NB4 (cell line): ENCODE measurements around the gene SPATA2.

Experiments
- MYC ChIP-seq: IDR thresholded peaks from 2 replicates; pipeline ENCODE4 v1.6.1; 2011; ENCODE audit warnings: low read depth, low read length
- POLR2A ChIP-seq: IDR thresholded peaks from 2 replicates; pipeline ENCODE4 v1.6.1; 2011; ENCODE audit warnings: mild to moderate bottlenecking; ENCODE audit not compliant: insufficient read length; ENCODE audit errors: extremely low read depth
- TF ChIP-seq, protein P1 (sequence below): IDR thresholded peaks from one replicate; pipeline ENCODE4 v1.5.1; 2012; ENCODE audit warnings: low read depth, low read length
- TF ChIP-seq, protein P2 (sequence below): IDR thresholded peaks from 2 replicates; pipeline ENCODE4 v1.6.1; 2011; ENCODE audit warnings: low read depth, low read length

DNA sequence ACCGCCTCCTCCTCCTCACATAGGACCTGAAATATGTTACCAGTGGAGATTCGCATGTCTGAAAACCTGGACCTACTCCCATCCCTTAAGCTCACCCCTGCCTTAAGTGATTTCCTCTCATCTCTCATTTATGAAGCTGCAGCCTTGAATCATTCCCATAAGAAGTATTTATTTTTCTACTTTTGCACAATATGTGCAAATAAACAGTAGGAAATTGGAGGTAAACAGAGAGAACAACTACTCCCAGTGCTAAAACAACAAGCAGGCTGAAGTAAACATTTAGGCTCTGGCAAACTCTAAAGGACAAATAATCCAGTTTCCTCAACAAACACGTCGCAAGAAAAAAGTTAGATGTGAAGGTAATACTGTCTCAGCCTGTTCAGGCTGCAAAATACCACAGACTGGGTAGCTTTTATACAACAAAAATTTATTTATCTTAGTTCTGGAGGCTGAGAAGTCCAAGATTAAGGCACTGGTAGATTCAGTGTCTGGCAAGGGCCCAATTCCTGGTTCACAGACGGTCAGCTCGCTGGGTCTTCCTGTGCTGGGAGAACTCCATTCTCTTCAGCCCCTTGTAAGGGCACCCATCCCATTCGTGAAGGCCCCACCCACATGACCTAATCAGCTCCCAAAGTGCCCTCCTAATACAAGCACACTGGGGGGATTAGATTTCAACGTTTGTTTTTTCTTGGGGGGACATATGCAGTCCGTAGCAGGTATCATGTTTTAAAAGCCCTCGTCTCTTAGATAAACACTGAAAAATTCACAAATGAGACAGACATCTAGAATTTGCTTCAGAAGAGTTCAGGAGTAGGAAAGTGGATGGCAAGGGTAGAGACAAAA is 15.6 kb downstream of the SPATA2 start:
- TF ChIP-seq, protein P1, sequence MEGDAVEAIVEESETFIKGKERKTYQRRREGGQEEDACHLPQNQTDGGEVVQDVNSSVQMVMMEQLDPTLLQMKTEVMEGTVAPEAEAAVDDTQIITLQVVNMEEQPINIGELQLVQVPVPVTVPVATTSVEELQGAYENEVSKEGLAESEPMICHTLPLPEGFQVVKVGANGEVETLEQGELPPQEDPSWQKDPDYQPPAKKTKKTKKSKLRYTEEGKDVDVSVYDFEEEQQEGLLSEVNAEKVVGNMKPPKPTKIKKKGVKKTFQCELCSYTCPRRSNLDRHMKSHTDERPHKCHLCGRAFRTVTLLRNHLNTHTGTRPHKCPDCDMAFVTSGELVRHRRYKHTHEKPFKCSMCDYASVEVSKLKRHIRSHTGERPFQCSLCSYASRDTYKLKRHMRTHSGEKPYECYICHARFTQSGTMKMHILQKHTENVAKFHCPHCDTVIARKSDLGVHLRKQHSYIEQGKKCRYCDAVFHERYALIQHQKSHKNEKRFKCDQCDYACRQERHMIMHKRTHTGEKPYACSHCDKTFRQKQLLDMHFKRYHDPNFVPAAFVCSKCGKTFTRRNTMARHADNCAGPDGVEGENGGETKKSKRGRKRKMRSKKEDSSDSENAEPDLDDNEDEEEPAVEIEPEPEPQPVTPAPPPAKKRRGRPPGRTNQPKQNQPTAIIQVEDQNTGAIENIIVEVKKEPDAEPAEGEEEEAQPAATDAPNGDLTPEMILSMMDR: no peak
- no peak for TF ChIP-seq POLR2A
- TF ChIP-seq MYC: no peak
- TF ChIP-seq, protein P2, sequence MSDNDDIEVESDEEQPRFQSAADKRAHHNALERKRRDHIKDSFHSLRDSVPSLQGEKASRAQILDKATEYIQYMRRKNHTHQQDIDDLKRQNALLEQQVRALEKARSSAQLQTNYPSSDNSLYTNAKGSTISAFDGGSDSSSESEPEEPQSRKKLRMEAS: no peak
